Adipose tissue (tissue), 3 donors: ENCODE measurements around the gene DIRAS2. TPM values are rescaled to one million over a fixed set of nuclear protein-coding genes. Genes with fewer than 3 reads are reported as not detected.
"Not testable (repeated sequence)": the region's sequence is repeated elsewhere in the genome, so short reads cannot be mapped to it uniquely, and the experiment has no call there.

Experiments
- H3K27ac ChIP-seq: one replicate; pipeline ENCODE4 v1.5.1; 2013; ENCODE audit warnings: low read depth, low read length
- WGBS, 3 donors: extraction: QIAGEN DNeasy Blood & Tissue Kit; methylation state at CpG; one replicate each; pipeline ENCODE4 v1.1.7; 2013; 5-methylcytosine and 5-hydroxymethylcytosine counted together
- polyA plus RNA-seq, 3 donors: library from polyadenylated mRNA; stranded (reverse); fragments of 200-250 nt; gene quantifications; one replicate each; pipeline ENCODE4 v1.2.3, GENCODE V29; 2013
- donor health status: healthy with polysubstance abuse.
- donor health status: Bipolar disorder and iron deficiency.
- donor health status: healthy.

Gene DIRAS2, protein sequence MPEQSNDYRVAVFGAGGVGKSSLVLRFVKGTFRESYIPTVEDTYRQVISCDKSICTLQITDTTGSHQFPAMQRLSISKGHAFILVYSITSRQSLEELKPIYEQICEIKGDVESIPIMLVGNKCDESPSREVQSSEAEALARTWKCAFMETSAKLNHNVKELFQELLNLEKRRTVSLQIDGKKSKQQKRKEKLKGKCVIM
- under 1 TPM in 2 of 3 donors, not detected in 1; 0.01 to 0.30 TPM for polyA plus RNA-seq

DNA sequence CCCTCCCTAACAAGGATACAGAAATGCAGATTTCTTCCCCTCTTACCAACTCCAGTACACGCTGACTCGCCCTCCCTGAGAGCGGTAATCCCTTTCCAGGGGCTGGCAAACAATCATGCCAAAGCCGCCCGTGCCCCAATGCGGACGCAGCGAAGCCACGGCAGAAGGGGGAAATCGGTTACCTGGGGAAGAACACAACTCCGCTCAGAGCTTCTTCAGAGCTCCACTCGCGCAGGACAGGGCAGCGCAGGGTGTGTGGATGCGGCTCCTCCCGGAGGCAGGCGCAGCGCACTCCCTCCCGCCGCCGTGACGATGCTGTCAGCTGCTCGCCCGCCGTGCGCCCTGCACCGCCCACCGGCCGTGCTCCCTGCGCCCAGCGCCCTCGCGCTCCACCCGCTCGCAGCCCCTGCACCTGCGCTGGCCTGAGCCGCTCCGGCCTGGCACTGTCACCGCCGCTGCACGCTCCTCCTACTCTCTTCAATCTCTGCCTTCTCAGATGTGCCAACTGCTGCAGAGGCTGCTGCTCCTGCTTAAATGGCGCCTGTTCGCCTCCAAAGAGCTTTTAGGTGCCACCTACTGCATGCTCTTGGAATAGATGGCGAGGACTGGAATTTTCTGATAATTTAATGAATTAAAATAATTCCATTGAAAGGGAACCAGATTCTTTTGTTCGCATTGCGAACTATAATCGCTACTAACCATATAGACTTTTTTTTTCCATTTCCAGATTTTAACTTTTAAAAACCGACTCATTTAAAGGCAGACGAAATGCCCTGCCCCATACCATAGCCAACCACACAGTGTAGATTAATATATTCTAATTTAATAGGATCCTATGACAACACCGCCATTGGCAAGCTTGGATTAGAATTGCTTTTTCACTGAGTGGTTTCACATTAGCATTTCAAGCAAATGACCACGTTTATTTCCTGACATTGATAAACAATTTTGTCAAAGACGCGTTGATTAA lies at the start of gene DIRAS2:
DIRAS2 (minus strand) TSS at position 255 of the 970 bp plus-strand sequence. CDS start 28,997 bp downstream, outside the sequence.
- no peak within 1 kb of the TSS for H3K27ac ChIP-seq
- 5 to 7% (median 7%) methylated on average over 53 of the region's 53 CpGs for WGBS, 3 donors

DNA sequence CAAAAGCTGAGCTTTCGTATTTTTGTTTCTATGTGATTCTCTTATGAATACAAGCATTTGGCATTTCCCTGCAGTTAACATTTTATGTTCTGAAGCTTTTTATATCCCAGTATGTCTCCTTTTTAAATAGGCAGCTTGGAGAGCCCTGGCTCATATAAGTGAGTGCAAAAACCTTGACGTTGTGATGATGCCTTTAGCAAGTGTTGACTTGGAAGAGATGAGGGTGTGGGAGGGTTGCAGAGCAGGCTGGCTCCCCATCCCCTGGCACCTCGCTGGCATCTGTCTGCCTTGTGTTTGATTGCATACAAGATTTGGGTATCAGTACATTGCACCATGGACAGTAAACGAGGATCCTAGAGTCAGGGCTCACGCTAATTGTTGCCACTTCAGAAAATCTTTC lies 42.1 kb upstream of the DIRAS2 start:
- 71 to 78% (median 77%) methylated on average over 5 of the region's 5 CpGs for WGBS, 3 donors
- no peak overlapping the region for H3K27ac ChIP-seq

DNA sequence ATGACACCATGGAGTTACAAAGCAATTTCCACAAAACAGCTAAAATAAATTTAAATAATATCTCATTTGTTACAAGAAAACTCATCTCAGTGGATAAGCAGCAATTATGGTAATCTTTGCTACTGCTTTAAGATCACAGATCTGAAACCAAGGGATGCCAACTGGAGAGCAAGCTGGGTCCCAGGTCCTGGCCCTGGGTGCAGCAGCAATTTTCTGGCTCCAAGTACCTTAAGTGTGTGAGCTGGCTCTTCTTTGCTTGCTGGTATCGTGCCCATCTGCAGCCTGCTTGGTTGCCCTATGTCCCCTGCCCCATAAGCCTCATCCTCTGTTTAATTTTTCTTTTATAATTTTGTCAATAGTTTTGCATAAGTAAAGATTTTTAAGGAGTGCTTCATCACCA lies 41.5 kb upstream of the DIRAS2 start:
- no peak overlapping the region for H3K27ac ChIP-seq
- WGBS, 3 donors, result 72 to 96% (median 94%) methylated on average over 1 of the region's 1 CpG

DNA sequence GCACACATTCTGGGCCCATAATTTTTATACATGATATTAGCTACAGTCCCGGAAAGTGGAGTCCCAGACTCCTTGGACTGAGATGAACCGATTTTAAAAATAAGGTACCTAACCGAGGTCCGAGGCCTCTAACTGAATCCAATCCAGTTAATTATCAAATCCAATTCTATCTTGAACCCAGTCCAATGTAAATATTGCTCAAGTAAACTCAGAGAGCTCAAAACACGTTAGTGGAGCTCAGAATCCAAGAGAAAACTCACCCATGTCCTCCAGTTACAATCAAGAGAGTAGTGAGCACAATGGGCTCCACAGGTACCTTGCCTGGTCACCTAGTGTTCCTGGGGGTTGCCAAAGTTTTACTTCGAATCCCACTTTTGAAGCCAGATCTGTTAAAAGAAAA lies 37.9 kb upstream of the DIRAS2 start:
- 49 to 90% (median 82%) methylated on average over 6 of the region's 6 CpGs for WGBS, 3 donors

DNA sequence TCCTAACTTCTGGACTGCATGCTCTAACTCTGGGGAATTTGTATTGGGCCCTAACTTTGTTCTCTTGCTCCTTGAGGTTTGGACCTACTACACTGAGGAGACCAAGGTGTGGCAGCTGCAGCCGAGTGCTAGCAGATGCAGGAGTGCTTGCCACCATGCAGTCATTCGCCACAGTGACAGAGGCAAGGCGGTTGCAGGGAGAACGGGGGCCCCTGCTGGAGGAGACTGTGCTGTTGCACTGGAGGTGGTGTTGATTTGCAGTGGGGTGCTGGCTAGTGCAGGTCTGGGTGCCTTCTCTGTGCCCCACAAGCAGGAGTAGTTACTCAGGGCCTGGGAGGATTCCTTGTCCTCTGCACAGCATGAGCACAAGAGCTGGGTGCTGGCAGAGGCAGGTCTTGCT lies 22.4 kb upstream of the DIRAS2 start:
- WGBS, 3 donors, result 70 to 73% (median 70%) methylated on average over 4 of the region's 4 CpGs
- no peak overlapping the region for H3K27ac ChIP-seq

More for the DNA sequence above, 37.9 kb upstream of the DIRAS2 start:
- no peak overlapping the region for H3K27ac ChIP-seq

DNA sequence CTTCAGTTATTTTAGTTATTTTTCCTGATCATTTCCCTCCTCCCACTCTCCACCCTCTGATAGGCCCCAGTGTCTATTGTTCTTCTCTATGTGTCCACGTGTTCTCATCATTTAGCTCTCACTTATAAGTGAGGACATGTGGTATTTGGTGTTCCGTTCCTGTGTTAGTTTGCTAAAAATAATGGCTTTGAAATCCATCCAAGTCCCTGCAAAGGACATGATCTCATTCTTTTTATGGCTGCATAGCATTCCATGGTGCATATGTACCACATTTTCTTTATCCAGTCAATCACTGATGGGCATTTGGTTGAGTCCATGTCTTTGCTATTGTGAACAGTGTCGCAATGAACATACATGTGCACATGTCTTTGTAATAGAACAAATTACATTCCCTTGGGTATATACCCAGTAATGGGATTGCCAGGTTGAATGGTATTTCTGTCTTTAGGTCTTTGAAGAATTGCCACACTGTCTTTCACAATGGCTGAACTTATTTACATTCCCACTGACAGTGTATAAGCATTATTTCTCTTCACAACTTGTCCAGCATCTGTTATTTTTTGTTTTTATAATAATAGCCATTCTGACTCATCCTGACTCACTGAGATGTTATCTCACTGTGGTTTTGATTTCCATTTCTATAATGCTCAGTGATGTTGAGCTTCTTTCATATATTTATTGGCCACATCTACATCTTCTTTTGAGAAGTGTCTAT lies 17.2 kb upstream of the DIRAS2 start:
- 58 to 60% (median 58%) methylated on average over 3 of the region's 3 CpGs for WGBS, 3 donors
- H3K27ac ChIP-seq, result no peak overlapping the region

DNA sequence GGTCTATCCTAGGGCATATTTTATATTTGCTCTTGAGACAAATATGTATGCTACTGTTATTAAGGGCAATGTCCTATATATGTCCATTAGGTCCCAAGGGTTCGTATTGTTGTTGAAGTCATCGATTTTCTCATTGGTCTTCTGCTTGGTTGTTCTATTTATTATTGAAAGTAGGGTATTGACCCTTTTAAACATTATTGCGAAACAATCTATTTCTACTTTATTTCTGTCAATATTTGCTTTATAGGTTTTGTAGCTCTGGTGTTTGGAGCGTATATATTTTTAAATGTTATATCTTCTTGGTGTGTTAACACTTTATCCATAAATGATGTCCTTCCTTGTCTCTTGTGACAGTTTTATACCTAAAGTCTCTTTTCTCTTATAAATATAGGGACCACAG lies 16.2 kb upstream of the DIRAS2 start:
- H3K27ac ChIP-seq, result no peak overlapping the region
- 86 to 92% (median 90%) methylated on average over 4 of the region's 4 CpGs for WGBS, 3 donors

DNA sequence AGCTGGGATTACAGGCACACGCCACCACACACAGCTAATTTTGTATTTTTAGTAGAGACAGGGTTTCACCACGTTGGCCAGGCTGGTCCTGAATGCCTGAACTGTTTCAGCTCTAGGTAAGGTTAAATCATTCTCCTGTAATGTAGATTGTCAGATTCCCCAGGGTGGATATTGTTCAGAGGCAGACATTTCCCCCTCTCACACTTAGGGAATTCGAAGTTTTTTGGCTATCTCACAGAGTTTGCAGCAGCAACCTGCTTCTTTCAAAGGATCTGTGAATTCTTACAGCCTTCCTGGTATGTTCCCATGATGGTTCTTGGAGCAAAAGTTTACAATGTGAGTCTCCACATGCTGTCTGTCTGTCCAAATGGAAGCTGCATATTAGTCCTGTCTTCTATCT lies 15.6 kb upstream of the DIRAS2 start:
- H3K27ac ChIP-seq, result no peak overlapping the region
- WGBS, 3 donors, result 51 to 66% (median 63%) methylated on average over 3 of the region's 3 CpGs

DNA sequence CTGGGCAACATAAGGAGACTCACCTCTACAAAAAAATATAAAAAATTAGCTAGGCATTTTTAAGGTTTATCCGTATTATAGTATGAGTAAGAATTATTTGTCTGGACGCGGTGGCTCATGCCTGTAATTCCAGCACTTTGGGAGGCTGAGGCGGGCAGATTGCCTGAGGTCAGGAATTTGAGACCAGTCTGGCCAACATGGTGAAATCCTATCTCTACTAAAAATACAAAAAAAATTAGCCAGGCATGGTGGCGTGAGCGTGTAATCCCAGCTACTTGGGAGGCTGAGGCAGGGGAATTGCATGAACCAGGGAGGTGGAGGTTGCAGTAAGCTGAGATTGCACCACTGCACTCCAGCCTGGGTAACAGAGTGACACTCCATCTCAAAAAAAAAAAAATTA lies 14.3 kb upstream of the DIRAS2 start:
- H3K27ac ChIP-seq, result not testable (repeated sequence)
- WGBS, 3 donors, result 87 to 90% (median 87%) methylated on average over 6 of the region's 6 CpGs

DNA sequence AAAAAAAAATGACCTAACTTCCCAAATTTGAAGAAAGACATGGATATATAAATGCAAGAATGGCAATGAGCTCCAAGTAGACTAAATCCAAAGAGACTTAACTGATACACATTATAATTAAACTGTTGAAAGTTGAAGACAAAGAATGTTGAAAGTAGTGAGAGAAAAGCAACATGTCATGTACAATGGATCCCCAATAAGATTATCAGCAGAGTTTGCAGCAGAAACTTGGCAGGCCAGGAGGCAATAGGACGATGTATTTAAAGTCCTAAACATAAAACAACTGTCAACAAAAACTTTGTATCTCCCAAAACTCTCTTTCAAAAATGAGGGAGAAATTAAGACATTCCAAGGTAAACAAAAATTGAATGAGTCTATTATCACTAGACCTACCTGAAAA lies 8.6 kb upstream of the DIRAS2 start:
- H3K27ac ChIP-seq, result no peak overlapping the region
- WGBS, 3 donors, result 76 to 96% (median 79%) methylated on average over 1 of the region's 1 CpG

DNA sequence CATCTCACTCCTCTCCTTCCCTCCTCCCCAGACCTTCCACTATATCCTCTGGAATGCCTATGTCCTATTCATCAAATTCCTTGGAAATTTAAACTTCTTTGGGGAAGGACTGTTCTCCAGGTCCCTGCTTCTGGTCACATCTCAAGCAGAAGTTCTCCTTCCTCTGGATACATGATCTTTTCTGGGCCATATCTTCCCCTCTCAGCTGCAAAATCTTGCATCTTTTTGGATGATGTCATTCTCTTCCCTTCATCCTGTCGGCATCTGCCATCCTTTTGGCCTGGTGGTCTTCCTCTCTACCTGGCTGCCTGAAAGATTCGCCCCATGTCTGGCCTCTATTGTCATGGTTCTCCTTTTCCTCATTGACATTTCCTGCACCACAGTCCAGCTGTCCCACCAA lies 5.2 kb upstream of the DIRAS2 start:
- no peak overlapping the region for H3K27ac ChIP-seq
- WGBS, 3 donors, result 66 to 78% (median 75%) methylated on average over 2 of the region's 2 CpGs

DNA sequence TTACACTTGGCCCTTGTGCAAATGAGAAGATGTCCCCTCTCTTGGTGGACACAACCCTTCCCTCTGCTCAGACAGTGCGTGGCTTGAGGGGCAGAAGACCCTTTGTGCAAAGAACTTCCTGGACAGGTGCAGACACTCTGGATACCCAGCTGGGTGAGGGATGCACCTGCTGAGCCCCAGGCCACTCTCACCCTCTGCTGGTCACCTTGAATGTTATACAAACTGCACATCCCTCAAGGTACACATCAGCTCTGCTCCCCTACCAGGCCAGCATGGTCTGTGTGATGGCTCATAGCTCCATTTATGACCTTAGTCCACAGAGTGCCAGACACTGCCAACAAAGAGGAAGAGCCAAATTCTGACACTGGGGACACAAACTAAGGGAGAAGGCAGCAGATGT lies 3.1 kb upstream of the DIRAS2 start:
- no peak overlapping the region for H3K27ac ChIP-seq
- 75 to 100% (median 84%) methylated on average over 1 of the region's 1 CpG for WGBS, 3 donors

DNA sequence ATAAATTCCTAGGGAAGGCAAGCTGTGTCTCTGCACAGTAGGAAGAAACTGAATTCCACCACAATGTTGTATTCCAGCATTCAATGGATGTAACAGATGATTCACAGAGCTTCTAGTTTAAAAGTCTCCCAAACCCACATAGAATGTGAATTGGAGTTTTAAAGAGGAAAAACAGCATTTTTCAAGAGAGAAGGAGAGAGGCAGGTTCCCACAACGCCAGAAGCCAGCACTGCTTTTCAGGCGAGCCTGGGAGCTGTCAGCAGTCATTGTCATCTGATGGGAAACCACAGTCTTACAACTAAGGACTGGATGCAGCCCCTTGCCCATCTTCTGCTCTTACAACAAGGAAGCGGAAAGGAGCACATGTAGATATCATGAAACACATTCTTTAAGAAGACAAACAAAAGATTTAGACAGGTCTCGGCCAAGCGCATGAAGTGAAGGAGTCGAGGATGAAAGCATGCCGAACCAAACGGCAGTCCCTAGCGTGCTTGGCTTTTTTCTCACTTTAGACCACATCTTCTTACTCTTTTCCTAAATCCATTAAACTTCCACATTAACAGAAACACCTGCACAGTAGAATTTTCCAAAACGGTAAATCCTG lies 638 bp downstream of the DIRAS2 start:
- WGBS, 3 donors, result 15 to 17% (median 17%) methylated on average over 10 of the region's 10 CpGs
- H3K27ac ChIP-seq, result no peak overlapping the region

DNA sequence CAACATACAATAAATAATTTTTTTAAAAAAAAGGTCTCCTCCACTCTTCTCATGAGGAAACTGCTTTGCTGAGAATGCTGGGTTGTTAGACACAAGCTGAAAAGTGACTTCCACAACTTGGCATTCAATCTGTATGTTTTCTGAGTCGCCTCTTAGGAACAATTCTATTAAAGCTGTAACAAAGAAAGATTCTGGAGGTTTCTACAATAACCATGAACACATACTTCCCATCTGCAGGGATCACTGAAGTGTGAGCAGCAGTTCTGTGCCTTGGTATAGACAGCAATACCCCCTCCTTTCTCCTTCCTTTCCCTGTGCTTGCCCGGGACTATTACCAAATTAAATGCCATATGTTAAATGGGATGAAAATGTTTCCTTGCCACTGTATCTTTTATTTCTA lies 1.5 kb downstream of the DIRAS2 start:
- 54 to 68% (median 63%) methylated on average over 2 of the region's 2 CpGs for WGBS, 3 donors
- no peak overlapping the region for H3K27ac ChIP-seq

DNA sequence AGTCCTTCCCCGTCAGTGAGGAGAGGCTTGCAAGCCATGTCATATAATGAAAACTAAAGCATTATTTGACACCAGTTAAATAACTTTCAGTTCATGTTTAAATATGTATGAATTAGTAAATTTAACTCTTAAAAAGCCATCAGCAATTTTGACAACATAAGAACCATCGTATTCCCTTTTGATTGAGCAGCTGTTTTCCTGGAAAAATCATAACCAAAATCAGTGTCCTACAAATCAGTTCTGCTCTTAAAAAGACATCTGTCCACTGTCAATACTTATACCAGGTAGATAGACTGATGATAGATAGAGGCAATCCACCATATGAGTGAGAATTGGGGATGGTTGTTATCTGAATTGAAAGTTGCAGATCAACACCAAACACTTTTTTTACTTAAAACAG lies 2.3 kb downstream of the DIRAS2 start:
- WGBS, 3 donors, result 75 to 81% (median 76%) methylated on average over 2 of the region's 2 CpGs
- H3K27ac ChIP-seq, result no peak overlapping the region

DNA sequence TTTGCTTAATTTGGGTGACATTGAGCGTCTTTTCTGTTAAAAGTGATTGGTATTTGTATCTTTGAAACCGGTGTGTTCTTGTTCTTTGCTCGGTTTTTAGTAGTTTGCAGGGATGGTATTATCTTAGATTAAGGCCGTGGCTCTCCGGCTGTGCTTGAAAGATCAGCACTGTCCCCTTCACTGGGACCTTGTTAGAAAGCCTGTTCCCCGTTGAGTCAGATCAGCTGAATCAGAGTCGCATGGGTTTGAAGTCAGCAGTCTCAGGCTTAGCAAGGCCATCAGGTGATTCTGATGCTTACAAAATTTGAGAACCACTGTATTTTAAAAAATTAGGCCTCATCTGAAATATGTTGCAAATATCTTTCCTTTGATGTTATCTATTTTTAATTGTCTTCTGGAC lies 5.0 kb downstream of the DIRAS2 start:
- WGBS, 3 donors, result 88 to 95% (median 90%) methylated on average over 7 of the region's 7 CpGs
- no peak overlapping the region for H3K27ac ChIP-seq

DNA sequence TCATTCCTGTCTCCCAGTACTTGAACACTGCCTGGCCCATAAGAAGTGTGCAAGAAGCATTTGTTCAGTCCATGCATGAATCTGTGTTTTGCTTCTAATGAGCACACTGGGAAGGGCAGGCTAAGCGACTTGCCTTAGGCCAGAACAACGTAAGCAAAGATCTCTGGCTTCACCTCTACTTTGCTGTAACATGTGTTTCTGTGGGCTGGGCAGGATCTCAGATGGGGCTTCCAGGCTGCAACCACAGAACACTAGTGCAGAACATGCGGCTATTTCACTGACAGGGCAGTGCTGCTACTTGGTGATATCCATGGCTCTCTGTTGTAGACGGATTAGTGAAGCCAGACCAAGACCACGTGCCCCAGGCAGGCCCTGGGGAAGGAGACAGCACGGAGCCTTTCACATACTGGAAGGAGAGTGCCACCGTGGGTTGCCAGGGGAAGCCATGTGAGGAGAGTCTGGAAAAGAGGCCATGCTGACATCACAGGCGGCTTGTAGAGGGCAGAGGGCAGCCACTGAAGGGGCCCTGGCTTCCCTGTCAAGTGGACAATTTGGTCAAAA lies 9.9 kb downstream of the DIRAS2 start:
- H3K27ac ChIP-seq, result no peak overlapping the region
- WGBS, 3 donors, result 78 to 86% (median 84%) methylated on average over 8 of the region's 8 CpGs

DNA sequence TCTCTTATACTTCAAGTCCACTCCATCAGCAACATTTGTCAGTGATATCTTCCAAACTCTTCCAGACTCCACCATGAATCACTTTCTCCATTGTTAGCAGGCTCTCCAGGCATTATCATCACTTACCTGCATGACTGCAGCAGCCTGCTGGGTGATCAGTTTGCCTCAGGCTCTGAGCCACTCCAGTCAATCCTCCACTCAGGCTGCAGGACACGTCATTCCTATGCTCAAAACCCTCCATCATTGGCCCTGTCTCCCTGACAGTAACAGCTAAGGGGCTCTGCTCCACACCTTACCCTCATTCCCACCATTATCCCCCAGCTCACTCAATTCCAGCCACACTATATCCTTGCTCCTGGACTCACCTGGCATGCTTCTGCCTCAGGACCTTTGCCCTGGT lies 10.7 kb downstream of the DIRAS2 start:
- WGBS, 3 donors, result 67 to 78% (median 74%) methylated on average over 1 of the region's 1 CpG
- H3K27ac ChIP-seq, result no peak overlapping the region
